HG03342 (cell line): Measurements from ENCODE around the gene SLC39A9.
"Not testable (repeated sequence)": the region's sequence is repeated elsewhere in the genome, so short reads cannot be mapped to it uniquely, and the experiment has no call there.

Experiments used
- ATAC-seq: cut with Tn5 transposase; IDR thresholded peaks from one replicate; pipeline ENCODE4 v1.9.1; 2021; ENCODE audit warnings: mild to moderate bottlenecking, moderate library complexity; ENCODE audit not compliant: unreplicated experiment

The SLC39A9 gene

DNA sequence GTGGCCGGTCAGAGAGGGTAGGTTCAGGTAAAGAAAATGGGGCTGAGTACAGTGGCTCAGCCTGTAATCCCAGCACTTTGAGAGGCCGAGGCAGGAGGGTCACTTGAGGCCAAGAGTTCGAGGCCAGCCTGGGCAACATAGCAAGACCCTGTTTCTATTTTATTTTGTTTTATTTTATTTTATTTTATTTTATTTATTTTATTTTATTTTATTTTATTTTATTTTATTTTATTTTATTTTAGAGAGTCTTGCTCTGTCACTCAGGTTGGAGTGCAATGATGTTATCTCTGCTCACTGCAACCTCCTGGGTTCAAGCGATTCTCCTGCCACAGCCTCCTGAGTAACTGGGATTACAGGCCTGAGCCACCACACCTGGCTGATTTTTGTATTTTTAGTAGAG is 99.4 kb downstream of the SLC39A9 start:
- ATAC-seq, result not testable (repeated sequence)

DNA sequence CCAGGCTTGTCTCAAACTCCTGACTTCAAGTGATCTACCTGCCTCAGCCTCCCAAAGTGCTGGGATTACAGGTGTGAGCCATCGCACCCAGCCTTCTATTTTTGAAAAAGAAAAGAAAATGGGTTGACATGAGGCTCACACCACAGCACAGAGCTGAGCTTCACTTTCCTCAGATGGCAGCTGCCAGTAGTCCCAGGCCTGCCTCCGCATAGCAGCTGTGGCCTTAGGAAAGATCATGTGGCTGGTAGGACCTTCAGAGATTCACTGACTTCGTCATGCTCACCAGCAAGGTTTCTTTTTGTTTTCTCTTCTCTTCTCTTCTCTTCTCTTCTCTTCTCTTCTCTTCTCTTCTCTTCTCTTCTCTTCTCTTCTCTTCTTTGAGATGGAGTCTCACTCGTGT is 99.8 kb downstream of the SLC39A9 start:
- ATAC-seq, result not testable (repeated sequence)

DNA sequence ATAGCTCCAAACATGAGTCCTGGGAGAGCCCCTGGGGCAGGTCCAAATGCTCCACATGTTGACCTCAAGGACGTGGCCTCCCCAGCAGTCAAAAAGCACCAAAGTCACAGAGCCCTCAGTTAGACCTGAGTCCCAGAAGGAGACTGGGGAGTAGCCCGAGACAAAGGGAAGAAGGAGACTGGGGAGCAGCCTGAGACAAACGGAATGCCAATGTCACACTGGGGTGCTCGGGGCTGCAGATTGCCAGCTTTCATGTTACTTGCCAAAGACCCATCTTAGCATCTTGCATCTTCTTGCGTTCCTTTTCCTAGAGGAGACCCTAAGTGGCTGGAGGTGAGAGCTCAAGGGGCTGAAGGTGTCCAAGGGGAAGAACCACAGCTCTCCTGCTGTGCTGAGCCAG is 100.9 kb downstream of the SLC39A9 start:
- ATAC-seq, result no peak

DNA sequence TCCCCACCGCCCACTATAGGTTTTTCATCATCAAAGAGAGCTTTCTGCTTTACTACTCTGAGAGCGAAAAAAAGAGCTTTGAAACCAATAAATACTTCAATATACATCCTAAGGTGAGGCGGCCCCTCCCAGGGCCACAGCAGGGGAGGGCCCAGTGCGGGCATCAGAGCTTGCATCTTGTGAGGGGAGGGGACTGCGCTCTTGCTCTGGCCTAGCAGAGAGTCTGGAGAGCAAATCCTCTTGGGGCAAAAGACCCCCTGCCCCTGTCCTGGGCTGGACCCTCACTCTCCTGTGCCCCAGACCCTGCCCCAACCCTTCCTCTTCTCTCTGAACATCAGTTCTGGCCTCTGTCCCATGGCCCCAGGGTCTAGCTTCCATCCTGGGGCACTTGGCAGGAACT is 101.6 kb downstream of the SLC39A9 start:
- ATAC-seq, result no peak

DNA sequence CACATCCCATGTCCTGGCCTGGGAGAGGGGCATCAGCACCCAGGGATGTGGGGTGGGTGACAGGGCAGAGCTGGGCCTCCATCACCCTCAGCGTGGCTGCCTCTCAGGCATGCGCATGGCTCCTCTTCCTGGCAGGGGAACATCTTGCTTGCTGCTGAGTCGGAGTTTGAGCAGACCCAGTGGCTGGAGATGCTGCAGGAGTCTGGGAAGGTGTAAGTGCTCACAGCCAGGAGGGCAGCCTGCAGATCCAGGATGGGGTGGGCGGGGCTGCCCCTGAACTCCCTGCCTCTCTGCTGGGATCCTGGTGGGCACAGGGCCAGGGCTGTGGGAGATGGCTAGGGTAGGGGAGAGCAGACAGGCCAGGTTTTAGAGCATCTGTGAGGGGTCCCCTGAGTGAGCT is 102.2 kb downstream of the SLC39A9 start:
- no peak for ATAC-seq

DNA sequence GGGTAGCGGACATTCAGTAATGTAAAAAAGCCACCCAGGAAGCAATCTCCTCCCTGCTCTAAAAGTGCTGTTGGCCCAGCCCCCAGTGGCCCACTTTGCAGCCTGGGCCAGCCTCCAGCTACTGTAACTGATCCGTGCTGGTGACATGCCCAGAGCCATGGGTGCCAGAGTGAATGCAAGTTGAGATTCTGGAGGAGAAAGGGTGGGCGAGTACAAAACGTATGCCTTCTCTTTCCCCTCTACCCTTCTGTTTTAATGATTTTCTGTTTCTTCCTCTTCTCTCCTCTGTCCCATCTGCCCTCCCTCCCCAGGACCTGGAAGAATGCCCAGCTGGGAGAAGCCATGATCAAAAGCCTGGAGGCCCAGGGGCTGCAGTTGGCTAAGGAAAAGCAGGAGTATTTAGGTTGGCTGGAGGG is 102.9 kb downstream of the SLC39A9 start:
- no peak for ATAC-seq

DNA sequence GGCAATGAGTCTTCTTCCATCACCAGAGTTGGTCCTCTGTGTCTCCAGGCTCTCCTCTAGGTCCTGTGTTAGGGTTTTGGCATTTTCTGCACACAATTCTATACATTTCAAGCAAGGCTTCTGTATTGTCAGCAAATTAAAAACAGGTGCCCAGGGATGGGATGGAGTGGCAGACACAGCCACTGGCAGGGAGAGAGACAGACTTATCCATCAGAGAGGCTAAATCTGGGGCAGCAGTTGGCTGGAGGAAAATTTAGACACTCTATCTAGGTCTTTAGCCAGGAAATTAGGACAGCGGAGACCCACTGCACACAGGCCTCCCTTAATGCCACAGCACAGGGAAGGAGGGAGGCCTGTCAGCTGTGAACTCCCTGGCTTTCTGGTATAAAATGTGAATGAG is 106.3 kb downstream of the SLC39A9 start:
- no peak for ATAC-seq

DNA sequence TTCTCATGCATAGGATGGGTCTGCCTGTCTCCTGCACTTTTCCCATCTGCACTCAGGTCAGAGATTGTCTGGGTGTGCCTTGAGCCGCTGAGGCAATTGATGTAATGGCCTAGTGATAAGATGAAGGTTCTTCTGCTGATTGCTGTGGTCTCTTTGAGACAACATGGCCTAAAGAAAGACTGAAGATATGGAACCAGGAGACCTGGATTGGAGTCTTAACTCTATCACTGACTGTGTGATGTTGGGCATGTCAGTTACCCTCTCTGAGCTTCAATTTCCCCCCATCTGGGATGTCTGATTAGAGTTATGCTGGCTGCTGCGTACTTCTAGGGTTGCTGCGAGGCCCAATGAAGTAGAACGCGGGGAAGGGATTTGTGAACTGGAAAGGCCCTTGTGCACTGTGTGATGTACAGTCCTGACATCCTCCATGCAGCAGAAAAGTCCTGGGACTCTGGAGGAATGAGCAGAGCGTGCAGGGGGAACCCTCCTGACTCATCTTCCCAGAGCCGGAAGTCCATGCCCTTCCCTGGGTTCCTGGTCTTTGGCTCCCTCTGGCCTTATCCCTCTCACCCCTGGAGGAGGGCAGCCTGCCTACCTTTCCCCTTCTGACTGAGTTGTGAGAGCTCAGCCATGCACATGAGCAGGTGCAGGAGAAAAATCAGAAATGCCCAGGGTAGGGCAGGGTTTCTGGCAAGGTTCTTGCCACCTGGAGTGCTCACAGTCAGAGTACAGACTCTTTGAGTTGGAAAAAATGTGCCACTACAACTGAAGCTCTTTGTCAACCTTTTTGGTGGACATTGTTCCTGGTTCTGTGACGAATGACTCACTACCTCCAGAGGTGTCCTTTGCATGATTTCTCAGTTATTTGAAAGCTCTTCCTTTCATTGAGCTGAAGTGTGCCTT is 107.1 kb downstream of the SLC39A9 start:
- no peak for ATAC-seq

DNA sequence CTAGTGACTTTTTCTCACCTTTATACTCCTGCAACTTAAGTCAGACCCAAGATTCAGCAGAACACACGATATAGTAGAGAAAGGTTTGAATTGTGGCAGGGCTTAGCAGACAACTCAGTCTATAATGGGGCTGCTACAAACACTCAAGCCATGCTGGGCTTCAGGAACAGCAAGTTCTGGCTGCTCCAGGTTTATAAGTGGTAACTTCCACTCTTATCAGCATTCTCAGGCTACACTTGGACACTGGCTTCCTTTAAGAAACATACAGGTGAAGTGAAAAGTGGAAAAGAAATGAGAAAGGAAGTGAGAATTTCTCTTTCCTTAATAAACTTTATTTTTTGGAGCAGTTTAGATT is 107.7 kb downstream of the SLC39A9 start:
- ATAC-seq, result no peak
